HG02973 (cell line): Measurements from ENCODE around the gene DNAJC13.

Experiments used
- ATAC-seq: cut with Tn5 transposase; IDR thresholded peaks from one replicate; pipeline ENCODE4 v1.9.1; 2021; ENCODE audit warnings: moderate library complexity; ENCODE audit not compliant: unreplicated experiment

Gene DNAJC13

GRCh38 chr3:132405609-132406299 lies 11.5 kb upstream of the DNAJC13 start:
- no peak for ATAC-seq

- no peak for ATAC-seq
These were observed 10.7 kb upstream of the DNAJC13 start for GRCh38 chr3:132406587-132406986.

- no peak for ATAC-seq
These were observed 10.3 kb upstream of the DNAJC13 start for GRCh38 chr3:132407025-132407424.

- ATAC-seq: no peak
These were observed 2.5 kb upstream of the DNAJC13 start for GRCh38 chr3:132414841-132415240.

GRCh38 chr3:132416161-132416560 lies 1.1 kb upstream of the DNAJC13 start:
- no peak for ATAC-seq

GRCh38 chr3:132417695-132418411 lies 551 bp downstream of the DNAJC13 start:
- ATAC-seq: peak; percentile 41

- ATAC-seq: no peak
These were observed 1.6 kb downstream of the DNAJC13 start for GRCh38 chr3:132418916-132419315.

- no peak for ATAC-seq
These were observed 4.5 kb downstream of the DNAJC13 start for GRCh38 chr3:132421832-132422231.

GRCh38 chr3:132422531-132422930 lies 5.2 kb downstream of the DNAJC13 start:
- no peak for ATAC-seq

- ATAC-seq: no peak
These were observed 15.3 kb downstream of the DNAJC13 start for GRCh38 chr3:132432639-132433038.

GRCh38 chr3:132433121-132433520 lies 15.8 kb downstream of the DNAJC13 start:
- ATAC-seq: no peak

- ATAC-seq: no peak
These were observed 18.1 kb downstream of the DNAJC13 start for GRCh38 chr3:132435224-132435910.

- ATAC-seq: no peak
These were observed 18.7 kb downstream of the DNAJC13 start for GRCh38 chr3:132435911-132436425.

- no peak for ATAC-seq
These were observed 26.1 kb downstream of the DNAJC13 start for GRCh38 chr3:132443421-132443820.

- ATAC-seq: no peak
These were observed 27.1 kb downstream of the DNAJC13 start for GRCh38 chr3:132444383-132444782.

- no peak for ATAC-seq
These were observed 28.5 kb downstream of the DNAJC13 start for GRCh38 chr3:132445817-132446216.

- no peak for ATAC-seq
These were observed 31.1 kb downstream of the DNAJC13 start for GRCh38 chr3:132448216-132448961.

- no peak for ATAC-seq
These were observed 38.8 kb downstream of the DNAJC13 start for GRCh38 chr3:132456136-132456535.

- no peak for ATAC-seq
These were observed 39.3 kb downstream of the DNAJC13 start for GRCh38 chr3:132456571-132456970.

GRCh38 chr3:132457286-132457685 lies 40.0 kb downstream of the DNAJC13 start:
- ATAC-seq: no peak

GRCh38 chr3:132459551-132459950 lies 42.2 kb downstream of the DNAJC13 start:
- ATAC-seq: no peak
